Stimulated activated CD4-positive, alpha-beta T cell treated with anti-CD3 and anti-CD28 coated beads, TNF-alpha, amount 100 ng/mL, for 48 hours (primary cell): ENCODE measurements around the gene PEX11G.
A peak's percentile ranks its signal among the peaks of the same experiment; 100 is the strongest.

Experiments used
- DNase-seq, 3 donors: peaks; one replicate each; pipeline ENCODE4 v3.0.0-alpha.2; 2020; ENCODE audit warnings: low read depth in 3 of 3

The PEX11G gene

GRCh38 chr19:7494416-7495098 lies 5.7 kb upstream of the PEX11G start:
- no peak for DNase-seq

GRCh38 chr19:7492558-7492957 lies 3.7 kb upstream of the PEX11G start:
- DNase-seq: no peak

- DNase-seq: peak in 1 of 3 donors; percentile 52
Measured at GRCh38 chr19:7492142-7492541, 3.3 kb upstream of the PEX11G start.

- DNase-seq: no peak
Measured at GRCh38 chr19:7489609-7490044, 792 bp upstream of the PEX11G start.

GRCh38 chr19:7486923-7487322 lies 1.9 kb downstream of the PEX11G start:
- no peak for DNase-seq

GRCh38 chr19:7483720-7484201 lies 5.1 kb downstream of the PEX11G start:
- no peak for DNase-seq

- DNase-seq: no peak
Measured at GRCh38 chr19:7482584-7483439, 6.0 kb downstream of the PEX11G start.

GRCh38 chr19:7480970-7481255 lies 7.9 kb downstream of the PEX11G start:
- DNase-seq: no peak

- no peak for DNase-seq
Measured at GRCh38 chr19:7480222-7480969, 8.4 kb downstream of the PEX11G start.

GRCh38 chr19:7478843-7479227 lies 10.0 kb downstream of the PEX11G start:
- no peak for DNase-seq

GRCh38 chr19:7478173-7478842 lies 10.5 kb downstream of the PEX11G start:
- no peak for DNase-seq

GRCh38 chr19:7477758-7478157 lies 11.1 kb downstream of the PEX11G start:
- DNase-seq: no peak

- no peak for DNase-seq
Measured at GRCh38 chr19:7476777-7477494, 11.9 kb downstream of the PEX11G start.

GRCh38 chr19:7476241-7476640 lies 12.6 kb downstream of the PEX11G start:
- no peak for DNase-seq

GRCh38 chr19:7475665-7476064 lies 13.2 kb downstream of the PEX11G start:
- DNase-seq: no peak

- no peak for DNase-seq
Measured at GRCh38 chr19:7471696-7472615, 16.9 kb downstream of the PEX11G start.

- DNase-seq: no peak
Measured at GRCh38 chr19:7470540-7471305, 18.1 kb downstream of the PEX11G start.

- no peak for DNase-seq
Measured at GRCh38 chr19:7469669-7470285, 19.1 kb downstream of the PEX11G start.

- DNase-seq: no peak
Measured at GRCh38 chr19:7468840-7469239, 20.0 kb downstream of the PEX11G start.
